Fibroblast of villous mesenchyme (primary cell): Measurements from ENCODE around the gene BRAP. TPM values are rescaled to one million over a fixed set of nuclear protein-coding genes. Genes with fewer than 3 reads are reported as not detected.

Experiments used
- DNase-seq: peaks from one replicate; pipeline ENCODE4 v3.0.0-alpha.2; 2010; ENCODE audit warnings: low read depth
- H3K4me3 ChIP-seq: 2 replicates; pipeline ENCODE4 v1.5.1; 2011; ENCODE audit warnings: low read depth, mild to moderate bottlenecking, low read length
- total RNA-seq: library from RNA; depleted of rRNA; stranded (reverse); fragments of >200 nt; gene quantifications from 2 replicates; pipeline ENCODE4 v1.2.3, GENCODE V29; 2012
- TF ChIP-seq, protein P1 (sequence below): IDR thresholded peaks from 2 replicates; pipeline ENCODE4 v1.5.1; 2012; ENCODE audit warnings: low read depth, mild to moderate bottlenecking, low read length; ENCODE audit not compliant: insufficient read depth

The BRAP gene
- total RNA-seq, 1 donor: 22.9 TPM

DNA sequence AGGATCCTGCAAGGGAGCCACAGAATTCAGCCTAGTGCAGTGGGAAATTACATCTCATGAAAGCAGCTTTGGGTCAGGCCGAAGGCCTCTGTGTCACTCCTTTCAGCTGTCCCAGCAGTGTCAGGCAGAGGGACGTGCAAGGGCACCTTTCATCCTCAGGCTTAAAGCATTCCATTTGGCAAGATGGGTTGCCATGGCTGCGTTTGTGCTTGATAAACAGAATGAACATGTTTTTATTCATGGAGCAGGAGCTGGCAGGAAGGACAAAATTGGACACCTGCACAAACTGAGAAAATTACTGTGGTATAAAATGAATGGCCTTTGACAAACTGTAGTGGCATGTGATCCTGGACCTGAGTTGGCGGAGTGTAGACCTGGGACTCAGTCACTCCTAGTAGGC lies 29.5 kb upstream of the BRAP start:
- TF ChIP-seq, protein P1, sequence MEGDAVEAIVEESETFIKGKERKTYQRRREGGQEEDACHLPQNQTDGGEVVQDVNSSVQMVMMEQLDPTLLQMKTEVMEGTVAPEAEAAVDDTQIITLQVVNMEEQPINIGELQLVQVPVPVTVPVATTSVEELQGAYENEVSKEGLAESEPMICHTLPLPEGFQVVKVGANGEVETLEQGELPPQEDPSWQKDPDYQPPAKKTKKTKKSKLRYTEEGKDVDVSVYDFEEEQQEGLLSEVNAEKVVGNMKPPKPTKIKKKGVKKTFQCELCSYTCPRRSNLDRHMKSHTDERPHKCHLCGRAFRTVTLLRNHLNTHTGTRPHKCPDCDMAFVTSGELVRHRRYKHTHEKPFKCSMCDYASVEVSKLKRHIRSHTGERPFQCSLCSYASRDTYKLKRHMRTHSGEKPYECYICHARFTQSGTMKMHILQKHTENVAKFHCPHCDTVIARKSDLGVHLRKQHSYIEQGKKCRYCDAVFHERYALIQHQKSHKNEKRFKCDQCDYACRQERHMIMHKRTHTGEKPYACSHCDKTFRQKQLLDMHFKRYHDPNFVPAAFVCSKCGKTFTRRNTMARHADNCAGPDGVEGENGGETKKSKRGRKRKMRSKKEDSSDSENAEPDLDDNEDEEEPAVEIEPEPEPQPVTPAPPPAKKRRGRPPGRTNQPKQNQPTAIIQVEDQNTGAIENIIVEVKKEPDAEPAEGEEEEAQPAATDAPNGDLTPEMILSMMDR: no peak
- H3K4me3 ChIP-seq: no peak overlapping the region
- no peak for DNase-seq

DNA sequence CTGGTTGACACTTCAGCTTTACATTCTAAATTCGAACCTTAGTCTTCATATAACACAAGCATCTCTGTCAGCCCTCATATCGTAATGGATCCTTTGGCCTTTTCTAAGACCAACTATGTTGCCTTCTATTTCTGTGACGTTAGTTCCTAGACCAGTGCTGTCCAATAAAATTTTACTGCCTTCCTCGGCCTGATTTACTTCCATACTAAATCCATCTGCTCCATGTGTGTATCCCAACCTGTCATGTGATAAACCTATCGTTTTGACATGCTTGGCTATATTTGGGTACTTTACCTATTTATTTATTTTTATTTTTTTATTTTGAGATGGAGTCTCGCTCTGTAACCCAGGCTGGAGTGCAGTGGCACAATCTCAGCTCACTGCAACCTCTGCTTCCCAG lies 20.4 kb upstream of the BRAP start:
- no peak overlapping the region for H3K4me3 ChIP-seq
- DNase-seq: peak; percentile 71
- TF ChIP-seq, protein P1: no peak

DNA sequence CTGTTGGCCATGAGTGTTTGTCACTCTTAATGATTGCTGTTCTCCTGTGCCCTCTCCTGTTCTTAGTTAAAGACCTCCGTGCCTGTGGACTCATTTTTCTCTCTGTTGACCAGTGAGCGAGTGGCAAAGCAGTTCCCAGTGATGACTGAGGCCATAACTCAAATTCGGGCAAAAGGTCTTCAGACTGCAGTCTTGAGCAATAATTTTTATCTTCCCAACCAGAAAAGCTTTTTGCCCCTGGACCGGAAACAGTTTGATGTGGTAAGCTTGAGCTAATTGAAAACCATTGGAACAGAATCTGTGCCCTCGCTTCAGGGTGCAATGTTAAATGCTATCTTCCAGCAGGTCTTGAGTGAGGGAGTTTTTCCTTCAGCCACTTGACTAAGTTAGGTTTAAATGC lies 19.9 kb upstream of the BRAP start:
- H3K4me3 ChIP-seq: no peak overlapping the region
- TF ChIP-seq, protein P1: no peak
- peak; percentile 86 for DNase-seq

DNA sequence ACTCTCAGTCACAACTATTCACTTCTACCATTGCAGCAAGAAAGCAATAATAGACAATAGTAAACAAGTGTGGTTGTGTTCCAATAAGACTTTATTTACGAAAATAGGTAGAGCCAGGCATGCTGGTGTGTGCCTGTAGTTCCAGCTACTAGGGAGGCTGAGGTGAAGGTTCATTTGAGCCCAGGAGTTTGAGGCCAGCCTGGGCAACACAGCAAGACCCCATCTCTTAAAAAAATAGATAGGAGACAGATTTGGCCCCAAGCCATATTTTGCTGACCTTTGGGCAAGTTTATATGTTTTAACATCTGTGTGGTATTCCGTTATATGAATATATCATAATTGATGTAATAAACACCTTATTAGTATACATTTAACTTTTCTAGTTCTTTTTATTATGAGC lies 14.2 kb upstream of the BRAP start:
- TF ChIP-seq, protein P1: no peak
- no peak overlapping the region for H3K4me3 ChIP-seq
- DNase-seq: no peak

DNA sequence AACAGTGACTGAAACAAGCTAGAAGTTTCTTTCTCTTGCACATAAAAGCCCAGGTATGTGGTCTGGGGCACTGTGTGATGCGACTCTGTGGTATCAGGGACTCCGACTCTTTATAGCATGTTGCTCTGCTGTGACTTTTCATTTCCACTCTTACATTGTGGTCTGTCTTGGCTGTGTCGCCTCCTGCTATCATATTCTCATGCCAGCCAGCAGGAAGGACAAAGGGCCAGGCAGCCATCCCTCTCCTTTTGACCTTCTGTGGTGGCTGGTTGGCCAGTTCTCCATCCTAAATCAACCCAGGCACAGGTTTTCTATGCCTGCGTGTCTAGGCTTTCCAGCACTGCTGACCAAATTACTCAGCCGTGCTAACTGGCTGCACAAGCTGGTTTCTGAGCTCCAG lies 8.1 kb upstream of the BRAP start:
- DNase-seq: no peak
- H3K4me3 ChIP-seq: no peak overlapping the region
- TF ChIP-seq, protein P1: no peak

DNA sequence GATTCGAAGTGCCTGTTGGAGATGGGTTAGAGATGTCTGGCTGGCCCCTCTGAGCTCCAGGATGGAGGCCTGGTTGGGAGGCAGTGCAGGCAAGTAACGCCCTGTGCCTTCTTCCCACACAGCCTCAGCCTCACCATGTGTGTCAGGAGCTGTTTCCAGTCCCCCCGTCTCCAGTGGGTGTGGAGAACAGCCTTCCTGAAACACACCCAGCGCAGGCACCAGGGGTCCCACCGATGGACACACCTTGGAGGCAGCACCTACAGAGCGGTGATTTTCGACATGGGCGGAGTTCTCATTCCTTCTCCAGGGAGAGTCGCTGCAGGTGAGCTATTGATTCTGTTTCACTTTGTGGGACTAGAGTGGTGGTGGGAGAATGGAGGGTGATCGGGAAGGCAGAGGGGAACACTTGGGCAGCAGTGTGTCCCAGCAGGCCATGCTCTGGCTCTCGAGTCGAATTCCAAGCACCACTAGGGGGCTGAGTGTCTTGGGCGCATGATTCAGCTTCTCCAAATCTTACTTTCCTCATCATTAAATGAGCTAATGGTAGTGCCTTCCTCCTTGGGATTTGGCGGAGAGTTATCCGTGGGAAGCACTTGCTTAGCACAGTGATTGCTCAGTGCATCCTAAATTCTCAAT lies 6.9 kb upstream of the BRAP start:
- H3K4me3 ChIP-seq: no peak overlapping the region
- TF ChIP-seq, protein P1: peak; percentile 25
- no peak for DNase-seq

DNA sequence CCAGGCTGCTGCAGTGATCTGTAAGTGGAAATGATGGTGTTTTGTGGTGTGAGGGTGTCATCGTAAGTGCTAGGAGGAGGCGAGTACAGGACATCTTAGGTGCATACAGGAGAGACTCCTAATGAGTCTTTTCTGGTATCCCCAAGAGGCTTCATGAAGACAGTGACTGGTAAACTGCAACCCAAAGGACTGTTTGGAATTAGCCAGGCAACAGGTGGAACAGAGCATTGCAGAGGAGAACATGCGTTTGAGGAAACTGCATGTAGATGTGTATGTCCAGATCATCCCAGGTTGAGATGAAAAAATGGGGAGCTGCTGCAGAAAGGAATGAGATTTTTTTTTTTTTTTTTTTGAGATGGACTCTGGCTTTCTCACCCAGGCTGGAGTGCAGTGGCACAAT lies 5.5 kb upstream of the BRAP start:
- TF ChIP-seq, protein P1: no peak
- no peak for DNase-seq

More for the DNA sequence above, 5.5 kb upstream of the BRAP start:
- no peak overlapping the region for H3K4me3 ChIP-seq
